ENCODE results near the gene PEX26. TPM values are rescaled to one million over a fixed set of nuclear protein-coding genes. Genes with fewer than 3 reads are reported as not detected.

The PEX26 gene
- total and polyA plus RNA-seq, 4 donors: 3.5 to 21.0 (median 16.9) TPM

DNA sequence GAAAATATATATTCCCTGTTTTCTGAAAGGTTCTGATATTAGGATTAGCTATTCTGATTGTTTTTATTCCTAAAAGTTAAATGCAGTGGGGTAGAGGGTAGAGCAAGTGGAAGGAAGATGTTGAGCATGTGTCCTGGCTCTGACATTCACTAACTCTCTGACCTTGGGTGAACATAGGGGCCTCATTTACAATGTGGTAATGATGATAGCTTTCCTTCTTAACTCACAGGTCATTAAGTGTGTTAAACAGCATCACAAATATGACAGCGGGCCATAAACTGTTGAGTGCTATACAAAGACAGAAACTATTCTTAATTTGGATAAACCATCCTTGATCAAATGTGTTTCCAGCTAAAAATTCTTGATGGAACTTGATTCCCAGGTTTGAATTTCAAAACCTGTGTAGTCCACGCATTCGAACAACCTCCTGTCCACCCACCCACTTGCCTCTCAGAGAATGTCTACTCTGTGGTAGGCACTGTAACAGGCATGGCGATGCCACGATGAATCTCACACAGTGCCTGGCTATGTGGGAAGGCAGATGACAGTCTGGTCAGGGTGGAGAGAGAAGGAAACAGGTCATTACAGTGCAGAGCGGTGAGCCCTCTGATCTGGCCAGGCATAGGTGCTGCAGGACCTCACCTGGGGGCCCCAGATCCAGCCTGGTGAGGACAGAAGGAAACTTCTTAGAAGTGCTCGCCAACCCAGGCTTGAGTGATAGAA is 19.3 kb upstream of the PEX26 start:
- peaks cover 5 to 11% (median 7%) of the 10 kb centered on the region in 4 donors for H3K4me1 ChIP-seq (ENCODE audit: control insufficient read depth in 4 of 4, insufficient read depth in 4 of 4, low read length in 3 of 4)
- H3K9ac ChIP-seq (ENCODE audit: low read depth in 1 of 2, low read length in 2 of 2): peak overlapping the region in 1 of 2 donors; percentile 14
- 96% methylated on average over 7 of the region's 7 CpGs for WGBS
- no peak overlapping the region for H3K4me3 ChIP-seq (ENCODE audit: low read depth in 1 of 3, low read length in 3 of 3)
- H3K27me3 ChIP-seq (ENCODE audit: control insufficient read depth in 4 of 4, insufficient read depth in 4 of 4, low read length in 3 of 4): no peaks in the 10 kb centered on the region
- TF ChIP-seq ATF3 (IDR thresholded peaks at IDR 0.05) (no peak), CTCF (IDR thresholded peaks at IDR 0.05; ENCODE audit: low read depth, low read length, missing input control) (no peak), FOXA1 (IDR thresholded peaks at IDR 0.05) (no peak), SP1 (IDR thresholded peaks at IDR 0.05) (no peak)
- DNase-seq (ENCODE audit: low spot score): no peak
- no peaks in the 10 kb centered on the region for H3K9me3 ChIP-seq (ENCODE audit: control insufficient read depth in 4 of 4, low read length in 3 of 4)
- H3K36me3 ChIP-seq (ENCODE audit: control insufficient read depth in 4 of 4, insufficient read depth in 3 of 4, low read depth in 1 of 4, low read length in 3 of 4): no peaks in the 10 kb centered on the region
- H3K27ac ChIP-seq (ENCODE audit: low read depth in 1 of 2, low read length in 2 of 2): no peak overlapping the region

DNA sequence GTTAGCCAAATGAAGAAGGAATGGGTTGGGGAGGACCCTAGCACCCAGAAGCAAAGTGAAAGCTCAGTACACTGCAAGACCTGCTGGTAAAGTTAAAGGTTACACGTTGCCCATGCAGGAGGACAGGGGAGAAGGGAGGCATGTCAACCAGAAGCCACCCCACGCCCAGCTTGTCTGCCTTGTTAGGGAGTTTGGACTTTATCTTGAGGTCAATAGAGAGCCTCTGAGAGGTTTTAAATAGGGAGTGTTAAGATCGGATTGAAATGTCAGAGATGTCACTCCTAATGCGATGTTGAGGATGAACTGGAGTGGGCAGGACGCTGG is 18.7 kb upstream of the PEX26 start:
- H3K4me1 ChIP-seq (ENCODE audit: control insufficient read depth in 4 of 4, insufficient read depth in 4 of 4, low read length in 3 of 4): peaks cover 5 to 11% (median 7%) of the 10 kb centered on the region in 4 donors
- no peak overlapping the region for H3K4me3 ChIP-seq (ENCODE audit: low read depth in 1 of 3, low read length in 3 of 3)
- 87% methylated on average over 5 of the region's 5 CpGs for WGBS
- H3K27me3 ChIP-seq (ENCODE audit: control insufficient read depth in 4 of 4, insufficient read depth in 4 of 4, low read length in 3 of 4): no peaks in the 10 kb centered on the region
- no peak for DNase-seq (ENCODE audit: low spot score)
- no peaks in the 10 kb centered on the region for H3K9me3 ChIP-seq (ENCODE audit: control insufficient read depth in 4 of 4, low read length in 3 of 4)
- no peak overlapping the region for H3K27ac ChIP-seq (ENCODE audit: low read depth in 1 of 2, low read length in 2 of 2)
- no peaks in the 10 kb centered on the region for H3K36me3 ChIP-seq (ENCODE audit: control insufficient read depth in 4 of 4, insufficient read depth in 3 of 4, low read depth in 1 of 4, low read length in 3 of 4)
- TF ChIP-seq HNF4G (IDR thresholded peaks at IDR 0.05): no peak
- no peak overlapping the region for H3K9ac ChIP-seq (ENCODE audit: low read depth in 1 of 2, low read length in 2 of 2)

- no peak overlapping the region for H3K9ac ChIP-seq (ENCODE audit: low read depth in 1 of 2, low read length in 2 of 2)
- no peaks in the 10 kb centered on the region for H3K36me3 ChIP-seq (ENCODE audit: control insufficient read depth in 4 of 4, insufficient read depth in 3 of 4, low read depth in 1 of 4, low read length in 3 of 4)
- WGBS: 96% methylated on average over 3 of the region's 3 CpGs
- no peak overlapping the region for H3K4me3 ChIP-seq (ENCODE audit: low read depth in 1 of 3, low read length in 3 of 3)
- peaks cover 5 to 11% (median 7%) of the 10 kb centered on the region in 4 donors for H3K4me1 ChIP-seq (ENCODE audit: control insufficient read depth in 4 of 4, insufficient read depth in 4 of 4, low read length in 3 of 4)
- H3K9me3 ChIP-seq (ENCODE audit: control insufficient read depth in 4 of 4, low read length in 3 of 4): no peaks in the 10 kb centered on the region
- H3K27ac ChIP-seq (ENCODE audit: low read depth in 1 of 2, low read length in 2 of 2): no peak overlapping the region
- TF ChIP-seq FOXA2 (IDR thresholded peaks at IDR 0.05) (no peak), CTCF (IDR thresholded peaks at IDR 0.05; ENCODE audit: low read depth, low read length, missing input control) (no peak), RXRA (IDR thresholded peaks at IDR 0.05) (no peak), JUND (IDR thresholded peaks at IDR 0.05) (no peak), ZBTB33 (IDR thresholded peaks at IDR 0.05) (no peak), TAF1 (conservative IDR thresholded peaks at IDR 0.05) (no peak), RAD21 (IDR thresholded peaks at IDR 0.05) (no peak)
- TF ChIP-seq, protein P1, sequence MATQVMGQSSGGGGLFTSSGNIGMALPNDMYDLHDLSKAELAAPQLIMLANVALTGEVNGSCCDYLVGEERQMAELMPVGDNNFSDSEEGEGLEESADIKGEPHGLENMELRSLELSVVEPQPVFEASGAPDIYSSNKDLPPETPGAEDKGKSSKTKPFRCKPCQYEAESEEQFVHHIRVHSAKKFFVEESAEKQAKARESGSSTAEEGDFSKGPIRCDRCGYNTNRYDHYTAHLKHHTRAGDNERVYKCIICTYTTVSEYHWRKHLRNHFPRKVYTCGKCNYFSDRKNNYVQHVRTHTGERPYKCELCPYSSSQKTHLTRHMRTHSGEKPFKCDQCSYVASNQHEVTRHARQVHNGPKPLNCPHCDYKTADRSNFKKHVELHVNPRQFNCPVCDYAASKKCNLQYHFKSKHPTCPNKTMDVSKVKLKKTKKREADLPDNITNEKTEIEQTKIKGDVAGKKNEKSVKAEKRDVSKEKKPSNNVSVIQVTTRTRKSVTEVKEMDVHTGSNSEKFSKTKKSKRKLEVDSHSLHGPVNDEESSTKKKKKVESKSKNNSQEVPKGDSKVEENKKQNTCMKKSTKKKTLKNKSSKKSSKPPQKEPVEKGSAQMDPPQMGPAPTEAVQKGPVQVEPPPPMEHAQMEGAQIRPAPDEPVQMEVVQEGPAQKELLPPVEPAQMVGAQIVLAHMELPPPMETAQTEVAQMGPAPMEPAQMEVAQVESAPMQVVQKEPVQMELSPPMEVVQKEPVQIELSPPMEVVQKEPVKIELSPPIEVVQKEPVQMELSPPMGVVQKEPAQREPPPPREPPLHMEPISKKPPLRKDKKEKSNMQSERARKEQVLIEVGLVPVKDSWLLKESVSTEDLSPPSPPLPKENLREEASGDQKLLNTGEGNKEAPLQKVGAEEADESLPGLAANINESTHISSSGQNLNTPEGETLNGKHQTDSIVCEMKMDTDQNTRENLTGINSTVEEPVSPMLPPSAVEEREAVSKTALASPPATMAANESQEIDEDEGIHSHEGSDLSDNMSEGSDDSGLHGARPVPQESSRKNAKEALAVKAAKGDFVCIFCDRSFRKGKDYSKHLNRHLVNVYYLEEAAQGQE (IDR thresholded peaks at IDR 0.05): no peak
- no peaks in the 10 kb centered on the region for H3K27me3 ChIP-seq (ENCODE audit: control insufficient read depth in 4 of 4, insufficient read depth in 4 of 4, low read length in 3 of 4)
- no peak for DNase-seq (ENCODE audit: low spot score)
Measured at GRCh38 chr22:18059473-18059872, 18.3 kb upstream of the PEX26 start.

Measured in liver (tissue), 9 donors.